ENCODE results near the gene SMCO2. TPM values are rescaled to one million over a fixed set of nuclear protein-coding genes. Genes with fewer than 3 reads are reported as not detected.
A peak's percentile ranks its signal among the peaks of the same experiment; 100 is the strongest.
"Not testable (repeated sequence)": the region's sequence is repeated elsewhere in the genome, so short reads cannot be mapped to it uniquely, and the experiment has no call there.

SMCO2 gene
- total RNA-seq, 1 experiment from 2014 or later: 0.78 TPM

GRCh38 chr12:27539191-27539631 lies 92.7 kb downstream of the SMCO2 start:
- in situ Hi-C loops (cut with HindIII; ENCODE audit: low pct_unique_long_range_greater_than_20kb, low sequenced_read_pairs): no loop called here
- DNase-seq (ENCODE audit: low read depth): no peak

DNA sequence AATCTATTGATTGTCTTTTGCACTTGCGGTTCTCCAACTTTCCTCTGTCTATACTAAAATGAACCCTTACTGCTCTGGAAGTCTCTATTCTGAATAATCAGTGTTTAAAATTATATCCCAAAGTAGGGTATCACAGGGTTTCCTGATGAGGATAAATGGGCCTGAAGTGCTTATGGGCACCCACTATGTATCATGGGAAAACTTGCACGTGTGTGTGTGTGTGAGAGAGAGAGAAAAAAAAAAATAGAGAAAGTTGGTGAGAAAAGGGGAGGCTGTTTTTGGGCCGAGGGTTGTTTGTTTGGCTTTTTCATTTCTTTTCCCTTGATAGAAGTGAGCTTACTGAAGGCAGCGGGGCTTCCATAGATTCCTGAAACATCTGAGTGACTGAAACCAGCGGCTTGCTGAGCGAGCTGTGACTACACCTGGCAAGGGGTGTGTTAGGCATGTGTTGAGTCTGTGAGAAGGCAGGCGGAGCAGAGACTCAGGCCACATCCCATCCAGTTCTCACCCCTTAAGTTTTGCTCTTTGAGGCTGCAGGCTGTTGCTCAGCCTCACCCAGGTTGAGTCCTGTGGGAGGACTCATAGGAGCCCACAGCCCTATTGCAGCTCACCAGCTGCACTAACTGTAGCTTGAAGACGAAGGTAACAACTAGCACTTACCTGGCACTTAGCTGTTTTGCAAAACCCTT lies 94.6 kb downstream of the SMCO2 start:
- DNase-seq (ENCODE audit: low read depth): no peak

DNA sequence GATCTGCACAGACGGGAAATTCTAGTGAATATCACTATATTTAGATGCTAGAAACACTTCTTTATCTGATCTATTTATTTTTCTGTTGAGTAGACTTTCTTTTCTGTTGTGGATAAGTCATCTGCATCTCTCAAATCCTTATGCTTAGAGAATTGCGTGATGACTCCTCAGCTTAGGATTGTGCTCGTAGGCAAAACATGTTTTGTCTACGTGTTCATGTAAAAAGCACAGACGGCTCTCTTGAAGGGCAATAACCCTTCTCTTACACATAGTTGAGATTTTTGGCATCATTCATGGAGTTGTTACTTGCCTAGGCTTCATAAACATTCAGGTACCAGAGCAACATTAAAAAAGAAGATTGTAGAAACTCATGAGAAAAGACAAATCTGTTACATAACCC lies 96.1 kb downstream of the SMCO2 start:
- in situ Hi-C loops (cut with HindIII; ENCODE audit: low pct_unique_long_range_greater_than_20kb, low sequenced_read_pairs): no loop called here

More for the DNA sequence above, 94.6 kb downstream of the SMCO2 start:
- in situ Hi-C loops (cut with HindIII; ENCODE audit: low pct_unique_long_range_greater_than_20kb, low sequenced_read_pairs): no loop called here

DNA sequence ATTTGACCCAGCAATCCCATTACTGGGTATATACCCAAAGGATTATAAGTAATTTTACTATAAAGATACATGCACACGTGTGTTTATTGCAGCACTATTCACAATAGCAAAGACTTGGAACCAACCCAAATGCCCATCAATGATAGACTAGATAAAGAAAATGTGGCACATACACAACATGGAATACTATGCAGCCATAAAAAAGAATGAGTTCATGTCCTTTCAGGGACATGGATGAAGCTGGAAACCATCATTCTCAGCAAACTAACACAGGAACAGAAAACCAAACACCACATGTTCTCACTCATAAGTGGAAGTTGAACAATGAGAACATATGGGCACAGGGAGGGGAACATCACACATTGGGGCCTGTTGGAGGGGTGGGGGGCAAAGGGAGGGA lies 98.3 kb downstream of the SMCO2 start:
- DNase-seq (ENCODE audit: low read depth); in situ Hi-C loops (cut with HindIII; ENCODE audit: low pct_unique_long_range_greater_than_20kb, low sequenced_read_pairs): not testable (repeated sequence)

More for the DNA sequence above, 96.1 kb downstream of the SMCO2 start:
- no peak for DNase-seq (ENCODE audit: low read depth)

- in situ Hi-C loops (cut with HindIII; ENCODE audit: low pct_unique_long_range_greater_than_20kb, low sequenced_read_pairs): no loop called here
- DNase-seq (ENCODE audit: low read depth): no peak
These were observed 99.1 kb downstream of the SMCO2 start for GRCh38 chr12:27545665-27546064.

GRCh38 chr12:27547592-27547991 lies 101.1 kb downstream of the SMCO2 start:
- in situ Hi-C loops (cut with HindIII; ENCODE audit: low pct_unique_long_range_greater_than_20kb, low sequenced_read_pairs): no loop called here
- no peak for DNase-seq (ENCODE audit: low read depth)

DNA sequence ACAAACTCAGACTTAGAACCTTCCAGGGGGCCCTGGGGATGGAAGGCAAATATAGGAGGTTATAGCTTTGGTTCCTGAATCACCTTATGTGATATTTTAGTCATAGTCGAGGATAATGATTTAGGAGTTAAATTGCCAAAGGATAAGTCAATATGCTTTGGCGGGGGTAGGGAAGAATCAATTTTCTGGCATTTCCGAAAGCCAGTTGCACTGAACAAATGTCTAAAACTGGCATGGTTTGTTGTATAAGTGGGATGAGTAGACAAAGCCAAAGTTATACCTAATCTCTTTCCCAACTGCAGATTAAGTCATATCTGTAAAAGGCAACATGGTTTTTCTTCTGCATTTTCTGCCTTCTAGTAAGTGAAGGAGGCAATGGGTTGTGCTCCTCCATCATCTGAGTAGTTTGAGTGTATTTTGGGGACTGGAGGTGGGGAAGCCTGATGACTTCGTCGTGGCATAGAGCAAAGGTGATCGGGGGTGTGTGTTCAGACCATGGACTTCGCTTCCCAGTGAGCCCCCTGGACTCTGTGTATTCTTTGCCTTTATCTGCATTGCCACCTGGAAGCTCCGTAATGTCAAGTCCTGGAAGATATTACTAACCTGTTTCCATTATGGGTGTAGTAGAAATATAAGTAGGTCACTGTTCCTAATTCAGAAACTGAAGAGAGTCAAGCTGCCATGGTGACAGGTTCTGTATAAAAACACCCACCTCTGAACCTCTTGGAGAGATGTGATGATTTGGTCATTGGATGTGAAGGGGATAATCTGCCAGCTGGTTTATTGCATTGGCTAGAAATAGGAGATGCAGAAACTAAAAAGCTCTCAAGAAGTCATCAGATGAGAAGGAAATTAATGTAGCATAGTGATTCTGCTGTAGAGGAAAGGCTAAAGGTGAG lies 102.0 kb downstream of the SMCO2 start:
- no peak for DNase-seq (ENCODE audit: low read depth)
- in situ Hi-C loops (cut with HindIII; ENCODE audit: low pct_unique_long_range_greater_than_20kb, low sequenced_read_pairs): no loop called here

DNA sequence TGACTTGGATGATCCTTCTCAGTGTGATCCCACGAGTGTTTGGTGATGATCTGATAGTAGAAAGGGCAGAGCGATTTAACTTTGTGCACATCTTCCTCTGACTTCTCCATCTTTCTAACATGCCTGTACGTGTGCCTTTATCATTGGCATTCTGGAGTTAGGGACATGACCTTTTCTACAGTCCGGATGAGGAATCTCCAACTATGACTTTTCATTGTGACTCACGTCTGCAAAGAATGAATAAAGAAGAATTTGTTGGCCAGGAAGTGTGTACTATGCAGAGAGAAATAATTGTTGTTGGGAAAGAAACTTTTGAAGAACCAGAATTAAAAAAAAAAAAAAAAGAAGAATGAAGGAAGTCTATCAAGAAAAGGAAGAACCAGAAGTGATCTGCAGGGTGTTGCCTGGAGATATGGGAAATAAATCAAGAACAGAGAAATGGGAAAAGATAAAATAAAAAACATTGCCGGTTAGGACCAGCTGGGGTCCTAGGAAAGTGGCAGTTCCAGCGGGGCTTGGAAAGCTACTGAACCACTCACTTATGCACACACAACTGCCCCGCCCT lies 102.8 kb downstream of the SMCO2 start:
- peak; percentile 74 for DNase-seq (ENCODE audit: low read depth)
- in situ Hi-C loops (cut with HindIII; ENCODE audit: low pct_unique_long_range_greater_than_20kb, low sequenced_read_pairs): no loop called here

GRCh38 chr12:27549801-27550652 lies 103.5 kb downstream of the SMCO2 start:
- in situ Hi-C loops (cut with HindIII; ENCODE audit: low pct_unique_long_range_greater_than_20kb, low sequenced_read_pairs): no loop called here
- DNase-seq (ENCODE audit: low read depth): peak; percentile 81

DNA sequence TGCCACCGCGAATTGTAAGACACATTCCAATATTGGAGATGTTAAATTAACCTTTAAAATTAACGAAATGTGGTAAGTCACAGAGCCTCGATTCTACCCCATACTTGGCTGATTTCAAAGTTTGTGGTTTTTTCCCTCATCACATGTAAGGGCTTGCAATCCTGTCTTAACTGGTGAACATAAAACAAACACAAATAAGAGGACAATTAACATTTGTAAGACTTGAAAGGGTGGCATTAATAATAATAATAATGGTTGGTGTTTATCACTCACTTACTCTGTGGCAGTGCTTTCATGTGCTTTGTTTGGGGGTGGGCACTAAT lies 104.1 kb downstream of the SMCO2 start:
- in situ Hi-C loops (cut with HindIII; ENCODE audit: low pct_unique_long_range_greater_than_20kb, low sequenced_read_pairs): no loop called here
- no peak for DNase-seq (ENCODE audit: low read depth)

GRCh38 chr12:27551172-27551840 lies 104.8 kb downstream of the SMCO2 start:
- DNase-seq (ENCODE audit: low read depth): no peak
- in situ Hi-C loops (cut with HindIII; ENCODE audit: low pct_unique_long_range_greater_than_20kb, low sequenced_read_pairs): no loop called here

Other genes starting within 250 kb of the SMCO2 start
- 1.9 and 25.5 TPM in 2 replicates for gene STK38L, start 202.4 kb upstream of the SMCO2 start, total RNA-seq (2014; rRNA removed; shearing (Covaris generic); ENCODE audit: low replicate concordance)
- gene BMAL2, start 113.9 kb upstream of the SMCO2 start, total RNA-seq (2014; rRNA removed; shearing (Covaris generic); ENCODE audit: low replicate concordance): 19.6 and 23.5 TPM in 2 replicates
- 50.7 and 55.8 TPM in 2 replicates for gene PPFIBP1, start 77.5 kb downstream of the SMCO2 start, total RNA-seq (2014; rRNA removed; shearing (Covaris generic); ENCODE audit: low replicate concordance)
- gene REP15, start 249.7 kb downstream of the SMCO2 start, total RNA-seq (2014; rRNA removed; shearing (Covaris generic); ENCODE audit: low replicate concordance): not detected in 2 replicates